Measurements from ENCODE around the gene HEATR5A. TPM values are rescaled to one million over a fixed set of nuclear protein-coding genes. Genes with fewer than 3 reads are reported as not detected.
A peak's percentile ranks its signal among the peaks of the same experiment; 100 is the strongest.
"Not testable (repeated sequence)": the region's sequence is repeated elsewhere in the genome, so short reads cannot be mapped to it uniquely, and the experiment has no call there.

Gene HEATR5A
- total RNA-seq, 1 donor from 2014 or later = 12.4 TPM

DNA sequence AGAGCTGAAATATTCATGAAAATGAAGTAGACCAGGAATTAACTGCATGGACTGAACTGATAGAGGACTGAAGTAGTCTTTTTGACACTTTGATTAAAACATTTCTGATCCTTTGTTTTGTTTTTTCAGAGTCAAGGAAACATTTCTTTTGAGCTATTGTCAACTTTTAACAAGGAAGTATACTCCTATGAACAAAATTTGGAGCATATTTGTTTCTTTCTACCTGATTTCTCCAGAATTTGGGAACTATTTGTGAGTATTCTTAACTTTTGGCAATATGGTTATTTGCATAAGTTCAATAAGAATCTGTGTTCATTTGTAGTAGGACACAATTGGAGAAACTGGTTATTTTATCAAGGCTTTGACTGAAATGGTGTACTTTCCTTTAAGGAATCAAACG lies 141.5 kb downstream of the HEATR5A start:
- no peak for DNase-seq (ENCODE audit: low read depth)
- Histone ChIP-seq H3K36me3 (ENCODE audit: control insufficient read depth, insufficient read depth, low read length) (no peaks in the 10 kb centered on the region), H3K27me3 (ENCODE audit: control insufficient read depth, insufficient read depth, low read length) (no peaks in the 10 kb centered on the region), H3K4me3 (ENCODE audit: low read depth, low read length) (no peak overlapping the region)
- TF ChIP-seq, protein P1, sequence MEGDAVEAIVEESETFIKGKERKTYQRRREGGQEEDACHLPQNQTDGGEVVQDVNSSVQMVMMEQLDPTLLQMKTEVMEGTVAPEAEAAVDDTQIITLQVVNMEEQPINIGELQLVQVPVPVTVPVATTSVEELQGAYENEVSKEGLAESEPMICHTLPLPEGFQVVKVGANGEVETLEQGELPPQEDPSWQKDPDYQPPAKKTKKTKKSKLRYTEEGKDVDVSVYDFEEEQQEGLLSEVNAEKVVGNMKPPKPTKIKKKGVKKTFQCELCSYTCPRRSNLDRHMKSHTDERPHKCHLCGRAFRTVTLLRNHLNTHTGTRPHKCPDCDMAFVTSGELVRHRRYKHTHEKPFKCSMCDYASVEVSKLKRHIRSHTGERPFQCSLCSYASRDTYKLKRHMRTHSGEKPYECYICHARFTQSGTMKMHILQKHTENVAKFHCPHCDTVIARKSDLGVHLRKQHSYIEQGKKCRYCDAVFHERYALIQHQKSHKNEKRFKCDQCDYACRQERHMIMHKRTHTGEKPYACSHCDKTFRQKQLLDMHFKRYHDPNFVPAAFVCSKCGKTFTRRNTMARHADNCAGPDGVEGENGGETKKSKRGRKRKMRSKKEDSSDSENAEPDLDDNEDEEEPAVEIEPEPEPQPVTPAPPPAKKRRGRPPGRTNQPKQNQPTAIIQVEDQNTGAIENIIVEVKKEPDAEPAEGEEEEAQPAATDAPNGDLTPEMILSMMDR (IDR thresholded peaks at IDR 0.05; ENCODE audit: insufficient read depth, low read length, poor library complexity, severe bottlenecking) = no peak

DNA sequence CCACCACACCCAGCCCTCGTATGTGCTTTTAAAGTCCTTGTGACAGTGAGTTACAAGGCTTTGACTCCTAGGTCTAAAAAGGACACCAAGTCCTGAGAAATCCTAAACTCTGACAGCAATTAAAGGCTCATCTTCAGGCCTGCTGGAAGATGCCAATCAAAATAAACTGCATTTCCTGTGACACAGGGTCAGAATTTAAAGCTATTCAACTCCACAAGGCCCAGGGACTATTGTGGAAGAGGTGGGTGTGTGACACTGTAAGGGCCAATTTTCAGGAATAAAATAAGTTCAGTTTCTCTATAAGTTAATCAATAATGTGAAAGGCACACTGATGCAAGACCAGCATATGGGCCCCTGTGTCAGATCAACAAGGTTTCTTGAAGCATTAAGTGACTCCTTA lies 143.3 kb downstream of the HEATR5A start:
- Histone ChIP-seq H3K27me3 (ENCODE audit: control insufficient read depth, insufficient read depth, low read length) (no peaks in the 10 kb centered on the region), H3K36me3 (ENCODE audit: control insufficient read depth, insufficient read depth, low read length) (no peaks in the 10 kb centered on the region), H3K4me3 (ENCODE audit: low read depth, low read length) (no peak overlapping the region)
- TF ChIP-seq, protein P1 (IDR thresholded peaks at IDR 0.05; ENCODE audit: insufficient read depth, low read length, poor library complexity, severe bottlenecking) = no peak
- DNase-seq (ENCODE audit: low read depth) = no peak

DNA sequence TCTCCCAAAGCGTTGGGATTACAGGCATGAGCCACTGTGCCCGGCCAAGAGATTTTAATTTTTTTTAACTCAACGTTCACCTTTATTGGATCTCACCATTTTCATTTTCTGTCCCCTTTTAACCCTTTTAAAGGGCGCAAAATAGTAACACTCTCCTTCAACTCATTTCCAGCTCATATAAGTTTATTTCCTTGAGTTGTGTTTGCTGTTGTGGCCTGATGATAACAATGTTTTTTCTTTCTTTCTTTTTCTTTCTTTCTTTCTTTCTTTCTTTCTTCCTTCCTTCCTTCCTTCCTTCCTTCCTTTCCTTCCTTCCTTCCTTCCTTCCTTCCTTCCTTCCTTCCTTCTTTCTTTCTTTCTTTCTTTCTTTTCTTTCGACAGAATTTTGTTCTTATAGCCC lies 143.9 kb downstream of the HEATR5A start:
- DNase-seq (ENCODE audit: low read depth); H3K4me3 ChIP-seq (ENCODE audit: low read depth, low read length); H3K27me3 ChIP-seq (ENCODE audit: control insufficient read depth, insufficient read depth, low read length); H3K36me3 ChIP-seq (ENCODE audit: control insufficient read depth, insufficient read depth, low read length): not testable (repeated sequence)

DNA sequence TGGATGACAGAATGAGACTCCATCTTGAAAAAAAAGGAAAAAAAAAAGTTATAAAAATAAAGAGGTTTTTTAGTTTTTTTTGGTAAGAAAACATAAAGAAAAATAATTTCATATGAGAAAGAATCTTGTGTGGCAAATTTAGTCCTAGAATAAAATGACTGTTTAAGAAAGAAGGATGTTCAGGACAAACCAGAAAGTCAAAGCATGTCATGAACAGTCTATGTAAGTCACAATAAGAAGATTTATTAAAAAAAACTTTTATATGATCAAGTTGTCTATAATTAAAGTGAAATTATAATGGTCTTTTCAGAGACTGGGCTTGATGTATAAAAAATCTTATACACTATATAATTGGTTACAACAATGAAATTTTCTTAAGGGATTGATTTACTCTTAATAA lies 144.6 kb downstream of the HEATR5A start:
- no peak for DNase-seq (ENCODE audit: low read depth)
- H3K4me3 ChIP-seq (ENCODE audit: low read depth, low read length) = no peak overlapping the region
- TF ChIP-seq, protein P1 (IDR thresholded peaks at IDR 0.05; ENCODE audit: insufficient read depth, low read length, poor library complexity, severe bottlenecking) = no peak
- H3K36me3 ChIP-seq (ENCODE audit: control insufficient read depth, insufficient read depth, low read length) = no peaks in the 10 kb centered on the region
- H3K27me3 ChIP-seq (ENCODE audit: control insufficient read depth, insufficient read depth, low read length) = no peaks in the 10 kb centered on the region

DNA sequence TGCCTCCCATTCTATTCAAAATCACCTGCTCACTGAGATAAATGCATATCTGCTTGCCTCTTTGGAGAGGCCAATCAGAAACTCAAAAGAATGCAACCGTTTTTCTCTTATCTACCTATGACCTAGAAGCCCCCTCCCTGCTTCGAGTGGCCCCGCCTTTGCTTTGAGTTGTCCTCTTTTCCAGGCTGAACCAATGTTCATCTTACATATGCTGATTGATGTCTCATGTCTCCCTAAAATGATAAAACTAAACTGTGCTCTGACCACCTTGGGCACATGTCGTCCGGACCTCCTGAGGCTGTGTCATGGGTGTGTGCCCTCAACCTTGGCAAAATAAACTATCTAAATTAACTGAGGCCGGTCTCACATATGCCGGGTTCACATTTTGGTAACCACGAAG lies 148.7 kb downstream of the HEATR5A start:
- no peak for DNase-seq (ENCODE audit: low read depth)
- no peaks in the 10 kb centered on the region for H3K36me3 ChIP-seq (ENCODE audit: control insufficient read depth, insufficient read depth, low read length)
- no peaks in the 10 kb centered on the region for H3K27me3 ChIP-seq (ENCODE audit: control insufficient read depth, insufficient read depth, low read length)
- H3K4me3 ChIP-seq (ENCODE audit: low read depth, low read length) = no peak overlapping the region
- TF ChIP-seq, protein P1 (IDR thresholded peaks at IDR 0.05; ENCODE audit: insufficient read depth, low read length, poor library complexity, severe bottlenecking) = no peak

DNA sequence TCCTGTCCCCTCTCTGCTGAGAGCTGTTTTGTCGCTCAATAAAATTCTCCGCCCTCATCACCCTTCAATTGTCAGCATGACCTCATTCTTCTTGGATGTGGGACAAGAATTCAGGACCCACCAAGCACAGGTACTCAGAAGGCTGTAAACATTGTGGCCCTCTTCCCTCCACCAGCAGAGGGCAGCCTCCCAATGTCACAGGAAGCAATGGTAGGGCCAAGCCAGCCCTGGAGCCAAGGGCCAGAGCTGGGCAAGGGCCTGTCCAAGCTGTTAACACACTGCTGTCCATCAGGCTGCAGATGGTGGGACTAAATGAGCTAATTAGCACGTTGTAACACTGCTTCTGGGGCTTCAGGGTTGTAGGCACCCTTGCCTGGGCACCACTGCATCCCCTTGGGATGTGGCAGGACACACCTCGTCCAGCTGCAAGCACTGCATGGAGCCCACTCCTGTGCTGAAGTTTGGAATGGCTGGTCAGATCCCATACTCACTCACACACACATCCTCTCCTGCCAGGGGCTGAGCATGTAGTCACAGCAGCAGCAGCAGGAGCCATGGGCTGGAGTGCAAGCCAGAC lies 150.1 kb downstream of the HEATR5A start:
- H3K27me3 ChIP-seq (ENCODE audit: control insufficient read depth, insufficient read depth, low read length) = no peaks in the 10 kb centered on the region
- no peaks in the 10 kb centered on the region for H3K36me3 ChIP-seq (ENCODE audit: control insufficient read depth, insufficient read depth, low read length)
- TF ChIP-seq, protein P1 (IDR thresholded peaks at IDR 0.05; ENCODE audit: insufficient read depth, low read length, poor library complexity, severe bottlenecking) = peak; percentile 3
- DNase-seq (ENCODE audit: low read depth) = no peak
- H3K4me3 ChIP-seq (ENCODE audit: low read depth, low read length) = no peak overlapping the region

All from kidney epithelial cell (primary cell).